ENCODE measurements around the gene ARFGAP2.

Gene ARFGAP2
- long read RNA-seq, transcript ARFGAP2-205 (16 exons, 2,976 nt): major isoform, 655 of 830 reads
- long read RNA-seq, transcript ARFGAP2-227 (10 exons, 1,558 nt): minor isoform, 5 of 830 reads
- long read RNA-seq, partial matches to known transcripts: 24 of 830 reads
- long read RNA-seq, other reads (novel, unspliced or antisense): 141 of 830 reads

GRCh38 chr11:47176328-47177228 lies at the start of gene ARFGAP2:
Gene ARFGAP2 (minus strand): TSS chr11:47176879. CDS start chr11:47176853, 26 bp downstream.
- Histone ChIP-seq H3K27me3 (ENCODE audit: insufficient read depth, poor library complexity, severe bottlenecking) (no peaks in the 10 kb centered on the region), H3K27ac (replicated peaks) (peak within 1 kb of the TSS; percentile 93), H3K4me3 (replicated peaks; ENCODE audit: insufficient read depth, low read length) (peak within 1 kb of the TSS; percentile 86)
- peak; percentile 87 to 96 for DNase-seq (ENCODE audit: low read depth in 1 of 2, low spot score in 1 of 2)
- TF ChIP-seq POLR2AphosphoS5 (IDR thresholded peaks at IDR 0.05; ENCODE audit: low read depth) (peak; percentile 60; the same call in 1 of the 2 replicates), GABPA (IDR thresholded peaks at IDR 0.05; ENCODE audit: low read depth) (no peak)
- TF ChIP-seq, protein P1, sequence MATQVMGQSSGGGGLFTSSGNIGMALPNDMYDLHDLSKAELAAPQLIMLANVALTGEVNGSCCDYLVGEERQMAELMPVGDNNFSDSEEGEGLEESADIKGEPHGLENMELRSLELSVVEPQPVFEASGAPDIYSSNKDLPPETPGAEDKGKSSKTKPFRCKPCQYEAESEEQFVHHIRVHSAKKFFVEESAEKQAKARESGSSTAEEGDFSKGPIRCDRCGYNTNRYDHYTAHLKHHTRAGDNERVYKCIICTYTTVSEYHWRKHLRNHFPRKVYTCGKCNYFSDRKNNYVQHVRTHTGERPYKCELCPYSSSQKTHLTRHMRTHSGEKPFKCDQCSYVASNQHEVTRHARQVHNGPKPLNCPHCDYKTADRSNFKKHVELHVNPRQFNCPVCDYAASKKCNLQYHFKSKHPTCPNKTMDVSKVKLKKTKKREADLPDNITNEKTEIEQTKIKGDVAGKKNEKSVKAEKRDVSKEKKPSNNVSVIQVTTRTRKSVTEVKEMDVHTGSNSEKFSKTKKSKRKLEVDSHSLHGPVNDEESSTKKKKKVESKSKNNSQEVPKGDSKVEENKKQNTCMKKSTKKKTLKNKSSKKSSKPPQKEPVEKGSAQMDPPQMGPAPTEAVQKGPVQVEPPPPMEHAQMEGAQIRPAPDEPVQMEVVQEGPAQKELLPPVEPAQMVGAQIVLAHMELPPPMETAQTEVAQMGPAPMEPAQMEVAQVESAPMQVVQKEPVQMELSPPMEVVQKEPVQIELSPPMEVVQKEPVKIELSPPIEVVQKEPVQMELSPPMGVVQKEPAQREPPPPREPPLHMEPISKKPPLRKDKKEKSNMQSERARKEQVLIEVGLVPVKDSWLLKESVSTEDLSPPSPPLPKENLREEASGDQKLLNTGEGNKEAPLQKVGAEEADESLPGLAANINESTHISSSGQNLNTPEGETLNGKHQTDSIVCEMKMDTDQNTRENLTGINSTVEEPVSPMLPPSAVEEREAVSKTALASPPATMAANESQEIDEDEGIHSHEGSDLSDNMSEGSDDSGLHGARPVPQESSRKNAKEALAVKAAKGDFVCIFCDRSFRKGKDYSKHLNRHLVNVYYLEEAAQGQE (IDR thresholded peaks at IDR 0.05; ENCODE audit: insufficient replicate concordance, low read depth): no peak

- DNase-seq (ENCODE audit: low read depth in 1 of 2, low spot score in 1 of 2): no peak
- TF ChIP-seq CTCF (IDR thresholded peaks at IDR 0.05; ENCODE audit: insufficient read depth, low read length) (no peak), POLR2AphosphoS5 (IDR thresholded peaks at IDR 0.05; ENCODE audit: low read depth) (no peak), GABPA (IDR thresholded peaks at IDR 0.05; ENCODE audit: low read depth) (no peak), SPI1 (IDR thresholded peaks at IDR 0.05; ENCODE audit: borderline replicate concordance, low read depth) (no peak)
- TF ChIP-seq, protein P1 (IDR thresholded peaks at IDR 0.05; ENCODE audit: insufficient replicate concordance, low read depth): no peak
- H3K4me3 ChIP-seq (replicated peaks; ENCODE audit: insufficient read depth, low read length): no peak overlapping the region
These were observed 49.1 kb upstream of the ARFGAP2 start for GRCh38 chr11:47225552-47226400.

GRCh38 chr11:47222696-47223095 lies 46.0 kb upstream of the ARFGAP2 start:
- TF ChIP-seq CTCF (IDR thresholded peaks at IDR 0.05; ENCODE audit: insufficient read depth, low read length) (no peak), POLR2AphosphoS5 (IDR thresholded peaks at IDR 0.05; ENCODE audit: low read depth) (no peak), GABPA (IDR thresholded peaks at IDR 0.05; ENCODE audit: low read depth) (no peak), SPI1 (IDR thresholded peaks at IDR 0.05; ENCODE audit: borderline replicate concordance, low read depth) (no peak)
- TF ChIP-seq, protein P1 (IDR thresholded peaks at IDR 0.05; ENCODE audit: insufficient replicate concordance, low read depth): no peak
- H3K27me3 ChIP-seq (ENCODE audit: insufficient read depth, poor library complexity, severe bottlenecking): no peaks in the 10 kb centered on the region
- no peak for DNase-seq (ENCODE audit: low read depth in 1 of 2, low spot score in 1 of 2)

More at GRCh38 chr11:47225552-47226400, 49.1 kb upstream of the ARFGAP2 start:
- H3K27ac ChIP-seq (replicated peaks): no peak overlapping the region
- H3K27me3 ChIP-seq (ENCODE audit: insufficient read depth, poor library complexity, severe bottlenecking): no peaks in the 10 kb centered on the region

More at GRCh38 chr11:47222696-47223095, 46.0 kb upstream of the ARFGAP2 start:
- Histone ChIP-seq H3K27ac (replicated peaks) (no peak overlapping the region), H3K4me3 (replicated peaks; ENCODE audit: insufficient read depth, low read length) (no peak overlapping the region)

Data from HL-60 (cell line).